Neural progenitor cell (in vitro differentiated cells): ENCODE data around the gene CLPTM1. TPM values are rescaled to one million over a fixed set of nuclear protein-coding genes. Genes with fewer than 3 reads are reported as not detected.
"Not testable (repeated sequence)": the region's sequence is repeated elsewhere in the genome, so short reads cannot be mapped to it uniquely, and the experiment has no call there.

ENCODE experiments used
- DNase-seq: peaks from one replicate; pipeline ENCODE4 v3.0.0-alpha.2; 2016; ENCODE audit warnings: low spot score
- H2AFZ ChIP-seq: fragments of 200-600 bp; sonication (generic); replicated peaks from 2 replicates; pipeline ENCODE4 v1.6.1; 2016; ENCODE audit warnings: antibody characterized with exemption
- H3F3A ChIP-seq: fragments of 200-600 bp; sonication (generic); 2 replicates; pipeline ENCODE4 v1.6.1; 2016; ENCODE audit warnings: antibody characterized with exemption, low read depth
- H3K27ac ChIP-seq: fragments of 200-600 bp; sonication (generic); 2 replicates; pipeline ENCODE4 v1.5.1; 2016; ENCODE audit warnings: mild to moderate bottlenecking
- H3K27me3 ChIP-seq: fragments of 200-600 bp; sonication (generic); 2 replicates; pipeline ENCODE4 v1.6.1; 2016; ENCODE audit warnings: mild to moderate bottlenecking, moderate library complexity
- H3K36me3 ChIP-seq: fragments of 200-600 bp; sonication (generic); 2 replicates; pipeline ENCODE4 v1.5.1; 2016
- H3K4me1 ChIP-seq: fragments of 200-600 bp; sonication (generic); 2 replicates; pipeline ENCODE4 v1.6.1; 2016; ENCODE audit warnings: mixed run types
- H3K4me2 ChIP-seq: fragments of 200-600 bp; sonication (generic); 2 replicates; pipeline ENCODE4 v1.6.1; 2016
- H3K4me3 ChIP-seq: fragments of 200-600 bp; sonication (generic); 2 replicates; pipeline ENCODE4 v1.5.1; 2016
- H3K79me2 ChIP-seq: fragments of 200-600 bp; sonication (generic); 2 replicates; pipeline ENCODE4 v1.6.1; 2016; ENCODE audit warnings: low read depth
- H3K9ac ChIP-seq: fragments of 200-600 bp; sonication (generic); 2 replicates; pipeline ENCODE4 v1.6.1; 2016
- H3K9me3 ChIP-seq: fragments of 200-600 bp; sonication (generic); 2 replicates; pipeline ENCODE4 v1.5.1; 2016; ENCODE audit warnings: low read depth
- H4K20me1 ChIP-seq: fragments of 200-600 bp; sonication (generic); 2 replicates; pipeline ENCODE4 v1.6.1; 2016; ENCODE audit warnings: low read depth
- H3K27ac Mint-ChIP-seq: 3 replicates; pipeline ENCODE4 v1.8.0; 2021; ENCODE audit warnings: mixed read lengths
- H3K27me3 Mint-ChIP-seq: 2 replicates; pipeline ENCODE4 v1.8.0; 2022; ENCODE audit warnings: low read depth, mild to moderate bottlenecking, inconsistent platforms, moderate library complexity, mixed read lengths; ENCODE audit not compliant: insufficient read depth
- H3K36me3 Mint-ChIP-seq: 3 replicates; pipeline ENCODE4 v1.8.0; 2021; ENCODE audit warnings: mixed read lengths
- H3K4me1 Mint-ChIP-seq: 3 replicates; pipeline ENCODE4 v1.8.0; 2021; ENCODE audit warnings: mixed read lengths
- H3K4me3 Mint-ChIP-seq: 3 replicates; pipeline ENCODE4 v1.8.0; 2021; ENCODE audit warnings: mild to moderate bottlenecking, moderate library complexity, mixed read lengths
- H3K9me3 Mint-ChIP-seq: 3 replicates; pipeline ENCODE4 v1.8.0; 2020; ENCODE audit warnings: mixed read lengths
- CTCF ChIP-seq: fragments of 200-600 bp; sonication (generic); IDR thresholded peaks from 2 replicates; pipeline ENCODE4 v1.5.1; 2017; ENCODE audit warnings: antibody characterized with exemption, mild to moderate bottlenecking
- EZH2 ChIP-seq: fragments of 200-600 bp; sonication (generic); IDR thresholded peaks from 2 replicates; pipeline ENCODE4 v1.6.1; 2017; ENCODE audit warnings: antibody characterized with exemption, mild to moderate bottlenecking, moderate library complexity
- EZH2phosphoT487 ChIP-seq: fragments of 200-600 bp; sonication (generic); IDR thresholded peaks from 2 replicates; pipeline ENCODE4 v1.6.1; 2017; ENCODE audit warnings: antibody characterized with exemption
- total RNA-seq: library from RNA; depleted of rRNA; stranded (reverse); fragments of >200 nt; gene quantifications from 2 replicates; pipeline ENCODE4 v1.2.3, GENCODE V29; 2015; ENCODE audit warnings: low replicate concordance

CLPTM1 gene
- total RNA-seq, 1 donor from 2014 or later, result 12.1 TPM

GRCh38 chr19:44969437-44969836 lies 14.3 kb downstream of the CLPTM1 start:
- Mint-ChIP-seq H3K4me1 (no peaks in the 10 kb centered on the region), H3K9me3 (no peaks in the 10 kb centered on the region), H3K27ac (no peak overlapping the region), H3K27me3 (peaks cover 2% of the 10 kb centered on the region), H3K4me3 (no peak overlapping the region), H3K36me3 (peaks cover 17% of the 10 kb centered on the region)
- H3K36me3 ChIP-seq, result no peaks in the 10 kb centered on the region
- no peaks in the 10 kb centered on the region for H3K4me1 ChIP-seq
- no peak for TF ChIP-seq EZH2phosphoT487
- no peak for TF ChIP-seq EZH2
- TF ChIP-seq CTCF, result no peak
- H4K20me1 ChIP-seq, result no peaks in the 10 kb centered on the region
- no peaks in the 10 kb centered on the region for H3F3A ChIP-seq
- H3K9ac ChIP-seq, result no peak overlapping the region
- H3K4me2 ChIP-seq, result no peak overlapping the region
- H3K9me3 ChIP-seq, result no peaks in the 10 kb centered on the region
- H3K27me3 ChIP-seq, result no peaks in the 10 kb centered on the region
- H3K4me3 ChIP-seq, result no peak overlapping the region
- DNase-seq, result no peak
- H3K27ac ChIP-seq, result no peak overlapping the region
- H3K79me2 ChIP-seq, result no peaks in the 10 kb centered on the region
- no peak overlapping the region for H2AFZ ChIP-seq

- not testable (repeated sequence) for DNase-seq, H3K4me1 Mint-ChIP-seq, H3K4me3 ChIP-seq, H3K27ac Mint-ChIP-seq, H3K9me3 Mint-ChIP-seq, H3K9ac ChIP-seq, H4K20me1 ChIP-seq, H3K79me2 ChIP-seq, H3K9me3 ChIP-seq, H3K27me3 ChIP-seq, H3K4me2 ChIP-seq, H3K27ac ChIP-seq, H3K27me3 Mint-ChIP-seq, H2AFZ ChIP-seq, H3K36me3 ChIP-seq, H3K4me3 Mint-ChIP-seq, H3F3A ChIP-seq, H3K4me1 ChIP-seq
- H3K36me3 Mint-ChIP-seq, result peaks cover 10% of the 10 kb centered on the region
Measured at GRCh38 chr19:44971451-44971850, 16.3 kb downstream of the CLPTM1 start.

- Mint-ChIP-seq H3K9me3 (no peaks in the 10 kb centered on the region), H3K4me3 (no peak overlapping the region), H3K36me3 (peaks cover 15% of the 10 kb centered on the region), H3K4me1 (no peaks in the 10 kb centered on the region), H3K27me3 (no peaks in the 10 kb centered on the region), H3K27ac (no peak overlapping the region)
- no peak for DNase-seq
- Histone ChIP-seq H3K9me3 (no peaks in the 10 kb centered on the region), H3K27ac (no peak overlapping the region), H3K36me3 (no peaks in the 10 kb centered on the region), H3K4me1 (no peaks in the 10 kb centered on the region), H3K4me3 (no peak overlapping the region), H3K9ac (peak overlapping the region; percentile 13), H3K4me2 (no peak overlapping the region), H3F3A (no peaks in the 10 kb centered on the region), H3K79me2 (no peaks in the 10 kb centered on the region), H2AFZ (no peak overlapping the region), H3K27me3 (no peaks in the 10 kb centered on the region), H4K20me1 (no peaks in the 10 kb centered on the region)
- TF ChIP-seq EZH2, result no peak
- TF ChIP-seq EZH2phosphoT487, result no peak
- no peak for TF ChIP-seq CTCF
Measured at GRCh38 chr19:44972802-44973201, 17.6 kb downstream of the CLPTM1 start.

- H3K36me3 ChIP-seq, result no peaks in the 10 kb centered on the region
- no peaks in the 10 kb centered on the region for H3K79me2 ChIP-seq
- H3K27me3 ChIP-seq, result no peaks in the 10 kb centered on the region
- H3K4me2 ChIP-seq, result no peak overlapping the region
- H4K20me1 ChIP-seq, result no peaks in the 10 kb centered on the region
- H3K27me3 Mint-ChIP-seq, result no peaks in the 10 kb centered on the region
- H3K9me3 ChIP-seq, result no peaks in the 10 kb centered on the region
- no peak overlapping the region for H3K4me3 ChIP-seq
- H3K9me3 Mint-ChIP-seq, result no peaks in the 10 kb centered on the region
- TF ChIP-seq CTCF (no peak), EZH2 (no peak), EZH2phosphoT487 (no peak)
- no peak overlapping the region for H3K27ac ChIP-seq
- DNase-seq, result no peak
- no peak overlapping the region for H2AFZ ChIP-seq
- no peak overlapping the region for H3K27ac Mint-ChIP-seq
- no peak overlapping the region for H3K9ac ChIP-seq
- H3K4me3 Mint-ChIP-seq, result no peak overlapping the region
- no peaks in the 10 kb centered on the region for H3K4me1 ChIP-seq
- peaks cover 16% of the 10 kb centered on the region for H3K36me3 Mint-ChIP-seq
- H3F3A ChIP-seq, result no peaks in the 10 kb centered on the region
- no peaks in the 10 kb centered on the region for H3K4me1 Mint-ChIP-seq
Measured at GRCh38 chr19:44973982-44974735, 19.0 kb downstream of the CLPTM1 start.
